ENCODE results near the gene NRG3. TPM values are rescaled to one million over a fixed set of nuclear protein-coding genes. Genes with fewer than 3 reads are reported as not detected.

Gene NRG3
- total and polyA plus RNA-seq, 2 of the 8 experiments (the other 6 are each of a cell fraction or from before 2014, with no cell fraction given) = 4.2 to 5.0 TPM

DNA sequence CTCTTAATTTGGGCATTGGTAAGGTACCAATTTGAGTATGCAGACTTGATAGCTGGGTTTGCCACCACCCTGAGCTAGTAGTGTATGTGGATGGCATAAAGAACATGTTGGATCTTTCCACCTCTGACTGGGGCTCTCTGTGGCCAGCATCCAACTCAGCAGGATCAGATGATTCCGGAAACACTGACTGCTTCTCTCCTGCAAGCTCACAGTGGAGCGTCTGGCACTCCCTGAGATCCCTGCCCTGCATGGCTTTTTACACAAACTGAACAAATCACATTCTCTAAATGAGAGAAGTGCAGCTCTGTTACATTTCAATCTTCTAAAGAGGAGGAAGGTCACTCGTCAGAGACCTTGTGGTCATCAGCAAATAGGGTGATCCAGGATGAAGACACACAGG, 1057.5 kb downstream of the NRG3 start (continued):
- TF ChIP-seq, protein P1, sequence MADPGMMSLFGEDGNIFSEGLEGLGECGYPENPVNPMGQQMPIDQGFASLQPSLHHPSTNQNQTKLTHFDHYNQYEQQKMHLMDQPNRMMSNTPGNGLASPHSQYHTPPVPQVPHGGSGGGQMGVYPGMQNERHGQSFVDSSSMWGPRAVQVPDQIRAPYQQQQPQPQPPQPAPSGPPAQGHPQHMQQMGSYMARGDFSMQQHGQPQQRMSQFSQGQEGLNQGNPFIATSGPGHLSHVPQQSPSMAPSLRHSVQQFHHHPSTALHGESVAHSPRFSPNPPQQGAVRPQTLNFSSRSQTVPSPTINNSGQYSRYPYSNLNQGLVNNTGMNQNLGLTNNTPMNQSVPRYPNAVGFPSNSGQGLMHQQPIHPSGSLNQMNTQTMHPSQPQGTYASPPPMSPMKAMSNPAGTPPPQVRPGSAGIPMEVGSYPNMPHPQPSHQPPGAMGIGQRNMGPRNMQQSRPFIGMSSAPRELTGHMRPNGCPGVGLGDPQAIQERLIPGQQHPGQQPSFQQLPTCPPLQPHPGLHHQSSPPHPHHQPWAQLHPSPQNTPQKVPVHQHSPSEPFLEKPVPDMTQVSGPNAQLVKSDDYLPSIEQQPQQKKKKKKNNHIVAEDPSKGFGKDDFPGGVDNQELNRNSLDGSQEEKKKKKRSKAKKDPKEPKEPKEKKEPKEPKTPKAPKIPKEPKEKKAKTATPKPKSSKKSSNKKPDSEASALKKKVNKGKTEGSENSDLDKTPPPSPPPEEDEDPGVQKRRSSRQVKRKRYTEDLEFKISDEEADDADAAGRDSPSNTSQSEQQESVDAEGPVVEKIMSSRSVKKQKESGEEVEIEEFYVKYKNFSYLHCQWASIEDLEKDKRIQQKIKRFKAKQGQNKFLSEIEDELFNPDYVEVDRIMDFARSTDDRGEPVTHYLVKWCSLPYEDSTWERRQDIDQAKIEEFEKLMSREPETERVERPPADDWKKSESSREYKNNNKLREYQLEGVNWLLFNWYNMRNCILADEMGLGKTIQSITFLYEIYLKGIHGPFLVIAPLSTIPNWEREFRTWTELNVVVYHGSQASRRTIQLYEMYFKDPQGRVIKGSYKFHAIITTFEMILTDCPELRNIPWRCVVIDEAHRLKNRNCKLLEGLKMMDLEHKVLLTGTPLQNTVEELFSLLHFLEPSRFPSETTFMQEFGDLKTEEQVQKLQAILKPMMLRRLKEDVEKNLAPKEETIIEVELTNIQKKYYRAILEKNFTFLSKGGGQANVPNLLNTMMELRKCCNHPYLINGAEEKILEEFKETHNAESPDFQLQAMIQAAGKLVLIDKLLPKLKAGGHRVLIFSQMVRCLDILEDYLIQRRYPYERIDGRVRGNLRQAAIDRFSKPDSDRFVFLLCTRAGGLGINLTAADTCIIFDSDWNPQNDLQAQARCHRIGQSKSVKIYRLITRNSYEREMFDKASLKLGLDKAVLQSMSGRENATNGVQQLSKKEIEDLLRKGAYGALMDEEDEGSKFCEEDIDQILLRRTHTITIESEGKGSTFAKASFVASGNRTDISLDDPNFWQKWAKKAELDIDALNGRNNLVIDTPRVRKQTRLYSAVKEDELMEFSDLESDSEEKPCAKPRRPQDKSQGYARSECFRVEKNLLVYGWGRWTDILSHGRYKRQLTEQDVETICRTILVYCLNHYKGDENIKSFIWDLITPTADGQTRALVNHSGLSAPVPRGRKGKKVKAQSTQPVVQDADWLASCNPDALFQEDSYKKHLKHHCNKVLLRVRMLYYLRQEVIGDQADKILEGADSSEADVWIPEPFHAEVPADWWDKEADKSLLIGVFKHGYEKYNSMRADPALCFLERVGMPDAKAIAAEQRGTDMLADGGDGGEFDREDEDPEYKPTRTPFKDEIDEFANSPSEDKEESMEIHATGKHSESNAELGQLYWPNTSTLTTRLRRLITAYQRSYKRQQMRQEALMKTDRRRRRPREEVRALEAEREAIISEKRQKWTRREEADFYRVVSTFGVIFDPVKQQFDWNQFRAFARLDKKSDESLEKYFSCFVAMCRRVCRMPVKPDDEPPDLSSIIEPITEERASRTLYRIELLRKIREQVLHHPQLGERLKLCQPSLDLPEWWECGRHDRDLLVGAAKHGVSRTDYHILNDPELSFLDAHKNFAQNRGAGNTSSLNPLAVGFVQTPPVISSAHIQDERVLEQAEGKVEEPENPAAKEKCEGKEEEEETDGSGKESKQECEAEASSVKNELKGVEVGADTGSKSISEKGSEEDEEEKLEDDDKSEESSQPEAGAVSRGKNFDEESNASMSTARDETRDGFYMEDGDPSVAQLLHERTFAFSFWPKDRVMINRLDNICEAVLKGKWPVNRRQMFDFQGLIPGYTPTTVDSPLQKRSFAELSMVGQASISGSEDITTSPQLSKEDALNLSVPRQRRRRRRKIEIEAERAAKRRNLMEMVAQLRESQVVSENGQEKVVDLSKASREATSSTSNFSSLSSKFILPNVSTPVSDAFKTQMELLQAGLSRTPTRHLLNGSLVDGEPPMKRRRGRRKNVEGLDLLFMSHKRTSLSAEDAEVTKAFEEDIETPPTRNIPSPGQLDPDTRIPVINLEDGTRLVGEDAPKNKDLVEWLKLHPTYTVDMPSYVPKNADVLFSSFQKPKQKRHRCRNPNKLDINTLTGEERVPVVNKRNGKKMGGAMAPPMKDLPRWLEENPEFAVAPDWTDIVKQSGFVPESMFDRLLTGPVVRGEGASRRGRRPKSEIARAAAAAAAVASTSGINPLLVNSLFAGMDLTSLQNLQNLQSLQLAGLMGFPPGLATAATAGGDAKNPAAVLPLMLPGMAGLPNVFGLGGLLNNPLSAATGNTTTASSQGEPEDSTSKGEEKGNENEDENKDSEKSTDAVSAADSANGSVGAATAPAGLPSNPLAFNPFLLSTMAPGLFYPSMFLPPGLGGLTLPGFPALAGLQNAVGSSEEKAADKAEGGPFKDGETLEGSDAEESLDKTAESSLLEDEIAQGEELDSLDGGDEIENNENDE (IDR thresholded peaks at IDR 0.05; ENCODE audit: insufficient replicate concordance, low read length) = no peak
- TF ChIP-seq CBX8 (IDR thresholded peaks at IDR 0.05; ENCODE audit: borderline replicate concordance, low read depth, low read length) (no peak), EZH2 (IDR thresholded peaks at IDR 0.05; ENCODE audit: low read depth, low read length, severe bottlenecking) (no peak), CHD1 (IDR thresholded peaks at IDR 0.05; ENCODE audit: low read depth, low read length) (no peak), FOSL1 (IDR thresholded peaks at IDR 0.05; ENCODE audit: insufficient read depth, low read depth, low read length) (no peak), RFX5 (IDR thresholded peaks at IDR 0.05; ENCODE audit: borderline replicate concordance, low read depth, low read length) (no peak), TBP (IDR thresholded peaks at IDR 0.05; ENCODE audit: low read depth, low read length) (no peak), TAF1 (IDR thresholded peaks at IDR 0.05; ENCODE audit: low read depth, low read length) (no peak), RAD21 (IDR thresholded peaks at IDR 0.05 in 1 of 2, conservative IDR thresholded peaks at IDR 0.05 in 1 of 2; ENCODE audit: low read depth in 2 of 2, low read length in 2 of 2) (no peak)
- TF ChIP-seq, protein P2, sequence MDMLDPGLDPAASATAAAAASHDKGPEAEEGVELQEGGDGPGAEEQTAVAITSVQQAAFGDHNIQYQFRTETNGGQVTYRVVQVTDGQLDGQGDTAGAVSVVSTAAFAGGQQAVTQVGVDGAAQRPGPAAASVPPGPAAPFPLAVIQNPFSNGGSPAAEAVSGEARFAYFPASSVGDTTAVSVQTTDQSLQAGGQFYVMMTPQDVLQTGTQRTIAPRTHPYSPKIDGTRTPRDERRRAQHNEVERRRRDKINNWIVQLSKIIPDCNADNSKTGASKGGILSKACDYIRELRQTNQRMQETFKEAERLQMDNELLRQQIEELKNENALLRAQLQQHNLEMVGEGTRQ (IDR thresholded peaks at IDR 0.05; ENCODE audit: low read length) = no peak
